Right lung (tissue), 10 donors: Measurements from ENCODE around the gene NBEAL1. TPM values are rescaled to one million over a fixed set of nuclear protein-coding genes. Genes with fewer than 3 reads are reported as not detected.
A peak's percentile ranks its signal among the peaks of the same experiment; 100 is the strongest.
"Not testable (repeated sequence)": the region's sequence is repeated elsewhere in the genome, so short reads cannot be mapped to it uniquely, and the experiment has no call there.

Source experiments
- DNase-seq, 2 donors: peaks; one replicate each; pipeline ENCODE4 v3.0.0-alpha.2; 2013
- long read RNA-seq, 8 donors: transcript quantifications; one replicate each; lab custom pipeline, GENCODE V29; 2026
- polyA plus RNA-seq, 5 donors: library from polyadenylated mRNA; unstranded; fragments of 120-200 nt; gene quantifications; one replicate each; pipeline versions ENCODE4 v1.2.1 to v1.2.3, GENCODE V29; 2013; ENCODE audit warnings: inconsistent platforms in 1 of 5, low replicate concordance in 1 of 5; ENCODE audit not compliant: insufficient read length in 5 of 5, insufficient read depth in 1 of 5

The NBEAL1 gene
- 10 to 100 TPM in 4 of 5 donors, 1 to 10 TPM in 1; 6.2 to 18.1 (median 15.5) TPM for polyA plus RNA-seq
- long read RNA-seq, donor 1, partial matches to known transcripts, result 8 of 8 reads
- long read RNA-seq, donor 1, other reads (novel, unspliced or antisense), result 0 of 8 reads
- long read RNA-seq, donor 2, result 0 reads
- long read RNA-seq, donor 3, result 0 reads
- long read RNA-seq, donor 4, result 0 reads
- long read RNA-seq, donor 5, result 0 reads
- long read RNA-seq, donor 6, result 0 reads
- long read RNA-seq, donor 7, result 0 reads
- long read RNA-seq, donor 8, partial matches to known transcripts, result 0 of 1 reads
- long read RNA-seq, donor 8, other reads (novel, unspliced or antisense), result 0 of 1 reads

GRCh38 chr2:203014456-203015199 is at the start of gene NBEAL1:
TSS of gene NBEAL1 (plus strand) at chr2:203014875. CDS start at chr2:203016385, 1,510 bp downstream.
- peak; percentile 99 for DNase-seq

DNA sequence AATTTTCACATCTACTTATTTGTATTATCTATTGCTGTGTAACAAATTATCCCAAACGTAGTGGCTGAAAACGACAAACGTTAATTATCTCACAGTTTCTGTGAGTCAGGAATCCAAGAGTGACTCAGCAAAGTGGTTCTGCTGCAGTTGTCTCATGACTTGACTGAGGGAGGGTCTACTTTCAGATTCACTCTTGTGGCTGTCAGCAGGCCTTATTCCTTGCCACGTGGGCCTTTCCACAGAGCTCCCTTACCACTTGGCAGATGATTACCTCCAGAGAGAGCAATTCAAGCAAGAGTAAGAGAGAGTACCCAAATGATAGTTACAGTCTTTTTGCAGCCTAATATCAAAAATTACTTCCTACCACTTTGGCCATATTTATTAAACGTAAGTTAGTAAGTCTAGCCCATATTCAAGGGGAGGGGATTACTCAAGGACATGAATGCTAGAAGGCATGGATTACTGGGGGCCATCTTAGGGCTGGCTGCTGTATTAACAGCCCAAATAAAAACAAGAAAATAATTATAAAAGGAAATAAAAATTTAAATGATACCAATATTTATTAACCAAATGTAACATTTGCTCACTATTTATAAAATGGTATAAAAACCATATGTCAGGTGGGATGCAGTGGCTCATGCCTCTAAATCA is 48.7 kb upstream of the NBEAL1 start:
- no peak for DNase-seq

DNA sequence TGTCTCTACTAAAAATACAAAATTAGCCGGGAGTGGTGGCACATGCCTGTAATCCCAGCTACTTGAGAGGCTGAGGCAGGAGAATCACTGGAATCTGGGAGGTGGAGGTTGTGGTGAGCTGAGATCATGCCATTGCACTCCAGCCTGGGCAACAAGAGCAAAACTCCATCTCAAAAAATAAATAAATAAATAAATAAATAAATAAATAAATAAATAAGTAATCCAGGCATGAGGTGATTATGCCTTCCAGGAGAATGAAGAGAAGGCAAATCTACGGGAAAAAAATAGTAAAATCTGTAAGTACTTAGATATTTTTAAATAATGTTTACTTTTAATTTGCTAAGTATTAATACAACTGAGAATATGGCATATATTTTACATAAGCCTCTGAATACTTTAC is 45.3 kb upstream of the NBEAL1 start:
- not testable (repeated sequence) for DNase-seq

DNA sequence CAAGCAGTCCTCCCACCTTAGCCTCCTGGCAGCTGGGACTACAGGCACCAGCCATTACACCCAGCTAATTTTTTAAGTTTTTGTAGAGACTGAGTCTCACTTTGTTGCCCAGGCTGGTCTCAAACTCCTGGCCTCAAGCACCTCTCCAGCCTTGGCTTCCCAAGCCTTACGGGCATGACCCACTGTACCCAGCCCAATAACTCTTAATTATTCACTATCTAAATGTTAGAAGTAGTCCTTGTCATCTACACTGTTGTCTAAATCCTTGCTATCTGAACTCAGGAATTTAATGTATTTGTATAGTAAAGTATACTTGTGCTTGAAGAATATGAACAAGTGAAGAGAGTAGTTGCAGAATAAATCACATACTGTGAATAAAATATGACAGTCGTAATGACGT is 37.9 kb upstream of the NBEAL1 start:
- no peak for DNase-seq

- no peak for DNase-seq
These were observed 31.7 kb upstream of the NBEAL1 start for GRCh38 chr2:202982779-202983491.

DNA sequence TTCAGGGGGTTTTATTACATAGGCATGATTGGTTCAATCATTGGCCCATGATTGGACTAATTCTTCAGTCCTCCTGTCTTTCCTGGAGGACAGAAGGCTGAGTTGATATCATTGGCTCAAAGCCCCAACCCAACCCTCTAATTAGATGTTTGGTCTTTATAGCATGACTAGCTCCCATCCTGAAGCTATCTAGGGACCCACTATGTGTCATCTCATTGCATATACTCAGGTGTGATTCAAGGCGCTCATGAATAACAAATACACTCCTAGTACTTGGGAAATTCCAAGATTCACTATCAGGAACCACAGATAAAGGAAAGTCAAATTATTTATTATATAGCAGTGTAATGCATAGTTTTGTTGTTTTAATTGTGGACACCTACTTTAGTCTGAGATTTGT is 24.9 kb upstream of the NBEAL1 start:
- no peak for DNase-seq

GRCh38 chr2:202990501-202990900 is 24.2 kb upstream of the NBEAL1 start:
- no peak for DNase-seq

- not testable (repeated sequence) for DNase-seq
These were observed 17.6 kb upstream of the NBEAL1 start for GRCh38 chr2:202997113-202997512.

- DNase-seq, result no peak
These were observed 12.4 kb upstream of the NBEAL1 start for GRCh38 chr2:203002054-203002821.

DNA sequence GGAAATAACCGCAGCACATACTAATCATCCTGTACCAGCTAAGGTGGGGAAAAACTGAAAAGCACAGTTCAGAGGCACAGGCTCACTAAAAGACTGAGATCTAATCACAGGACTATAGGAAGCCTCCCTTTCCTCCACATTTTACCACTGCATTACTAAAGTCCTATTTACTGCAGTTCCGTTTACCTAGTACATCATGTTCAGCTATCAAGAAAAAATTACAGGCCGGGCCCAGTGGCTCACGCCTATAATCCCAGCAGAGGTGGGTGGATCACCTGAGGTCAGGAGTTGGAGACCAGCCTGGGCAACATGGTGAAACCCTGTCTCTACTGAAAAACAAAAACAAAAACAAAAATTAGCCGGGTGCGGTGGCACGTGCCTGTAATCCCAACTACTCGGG is 11.0 kb upstream of the NBEAL1 start:
- no peak for DNase-seq

DNA sequence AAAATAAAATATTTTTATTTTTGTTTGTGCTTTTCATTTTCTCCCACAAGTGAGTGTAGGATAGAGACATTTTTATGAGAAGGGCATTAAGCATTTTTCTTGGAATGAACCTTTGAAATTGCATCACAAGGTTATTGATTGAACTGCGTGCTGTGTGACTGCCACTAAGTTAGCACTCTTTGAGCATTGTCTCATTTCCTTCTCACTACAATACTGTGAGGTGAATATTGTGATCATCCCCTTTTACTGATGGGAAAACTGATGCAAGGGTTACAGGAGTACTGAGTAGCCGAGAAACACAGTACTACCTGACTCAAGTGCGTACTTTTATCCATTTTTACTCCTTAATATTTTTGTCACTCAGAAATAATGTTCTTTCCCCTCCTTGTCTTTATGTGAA is 2.0 kb downstream of the NBEAL1 start:
- no peak for DNase-seq

- peak in 1 of 2 donors; percentile 37 for DNase-seq
These were observed 3.5 kb downstream of the NBEAL1 start for GRCh38 chr2:203018181-203018580.

DNA sequence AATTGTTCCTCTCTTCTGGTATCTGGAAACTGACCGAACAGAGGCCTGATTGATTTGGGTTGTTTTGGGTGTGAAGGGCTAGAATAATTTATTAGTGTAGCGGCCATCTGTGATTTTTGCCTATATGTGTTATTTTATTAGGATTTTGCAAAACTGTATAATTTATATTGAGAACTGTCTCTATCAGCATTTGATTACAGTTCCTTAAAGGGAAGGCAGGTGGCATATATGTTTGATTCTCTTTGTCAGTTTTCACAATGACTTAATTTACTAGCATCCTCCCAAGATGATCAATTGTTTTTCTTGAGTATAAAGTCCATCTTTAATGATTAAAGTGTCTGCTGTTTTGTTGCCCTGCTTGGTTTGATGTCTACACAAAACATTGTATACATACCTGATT is 4.5 kb downstream of the NBEAL1 start:
- DNase-seq, result no peak

- no peak for DNase-seq
These were observed 7.3 kb downstream of the NBEAL1 start for GRCh38 chr2:203021991-203022390.

- no peak for DNase-seq
These were observed 8.1 kb downstream of the NBEAL1 start for GRCh38 chr2:203022751-203023150.

DNA sequence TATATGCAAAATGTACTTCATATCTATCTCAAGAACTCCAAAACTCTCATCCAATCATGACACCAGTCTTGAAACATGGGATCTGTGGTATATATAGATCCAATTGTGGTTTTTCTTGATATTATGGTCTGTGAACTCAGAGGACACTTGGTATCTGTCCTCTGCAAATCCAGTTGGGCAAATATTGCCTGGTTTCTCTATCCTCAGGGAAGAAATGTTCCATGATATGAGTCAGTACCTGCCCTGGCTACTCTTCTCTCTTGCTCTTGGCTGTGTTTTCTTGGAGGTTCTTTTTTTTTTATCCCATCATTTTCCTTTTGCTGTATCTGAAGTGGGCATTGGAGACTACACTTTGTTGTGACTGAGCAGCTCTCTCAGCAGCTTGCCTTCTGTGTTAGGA is 10.9 kb downstream of the NBEAL1 start:
- no peak for DNase-seq

DNA sequence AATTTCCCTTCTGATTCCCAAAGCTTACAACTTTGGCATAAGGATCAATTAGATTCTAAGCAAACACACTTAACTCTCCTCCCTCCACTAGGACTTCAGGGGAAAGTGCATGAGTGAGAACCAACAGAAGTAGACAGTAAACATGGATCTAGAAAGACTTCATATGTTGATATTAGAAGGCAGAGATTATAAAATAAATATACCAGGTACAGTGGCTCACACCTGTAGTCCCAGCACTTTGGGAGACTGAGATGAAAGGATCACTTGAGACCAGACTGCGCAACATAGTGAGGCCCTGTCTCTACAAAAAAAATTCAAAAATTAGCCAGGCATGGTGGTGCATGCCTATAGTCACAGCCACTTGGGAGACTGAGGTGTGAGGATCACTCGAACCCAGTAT is 15.9 kb downstream of the NBEAL1 start:
- DNase-seq, result no peak

DNA sequence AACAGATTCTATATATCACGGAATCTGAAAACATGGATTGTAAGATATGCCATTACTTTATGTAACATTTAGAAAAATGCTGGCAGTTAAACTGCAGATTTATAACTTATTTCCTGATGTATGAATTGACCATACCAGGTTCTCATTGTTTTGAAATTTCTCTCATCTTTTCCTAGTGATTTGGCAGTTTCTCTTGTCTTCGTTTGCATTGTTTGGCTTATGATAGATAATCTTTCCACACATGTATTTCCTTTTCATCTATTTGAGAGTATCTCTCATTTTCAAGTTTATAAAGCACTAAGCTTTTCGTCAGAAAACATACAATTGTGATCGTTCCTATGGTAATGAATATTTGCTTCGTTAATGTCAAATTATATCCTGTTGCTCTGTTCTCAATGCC is 16.3 kb downstream of the NBEAL1 start:
- no peak for DNase-seq

- no peak for DNase-seq
These were observed 18.7 kb downstream of the NBEAL1 start for GRCh38 chr2:203033395-203033794.

DNA sequence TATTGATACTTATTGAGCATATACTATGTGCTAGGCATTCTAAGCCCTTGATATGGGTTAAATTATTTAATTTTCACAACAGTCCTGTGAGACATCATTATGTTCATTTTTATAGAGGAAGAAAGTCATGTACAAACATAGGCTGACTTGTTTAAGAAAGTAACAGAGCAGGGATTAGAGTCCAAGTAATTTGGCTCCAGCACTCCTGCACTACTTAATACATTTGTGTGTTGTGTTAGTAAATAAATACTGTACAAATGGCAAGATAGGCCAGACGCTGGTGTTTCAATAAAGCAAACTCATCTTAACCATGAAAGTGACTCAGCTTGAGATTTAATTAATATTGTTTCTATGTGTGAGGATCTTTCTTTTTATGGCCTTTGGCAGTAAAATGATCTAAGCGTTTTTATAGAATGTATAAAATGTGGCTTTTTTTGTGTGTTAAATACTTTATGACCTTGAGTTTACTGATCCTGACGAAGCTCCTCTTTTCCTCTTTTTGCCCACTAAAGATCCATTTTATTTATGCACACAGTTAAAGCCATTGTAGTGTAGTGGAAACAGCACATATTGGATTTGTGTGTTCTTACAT is 21.3 kb downstream of the NBEAL1 start:
- no peak for DNase-seq

DNA sequence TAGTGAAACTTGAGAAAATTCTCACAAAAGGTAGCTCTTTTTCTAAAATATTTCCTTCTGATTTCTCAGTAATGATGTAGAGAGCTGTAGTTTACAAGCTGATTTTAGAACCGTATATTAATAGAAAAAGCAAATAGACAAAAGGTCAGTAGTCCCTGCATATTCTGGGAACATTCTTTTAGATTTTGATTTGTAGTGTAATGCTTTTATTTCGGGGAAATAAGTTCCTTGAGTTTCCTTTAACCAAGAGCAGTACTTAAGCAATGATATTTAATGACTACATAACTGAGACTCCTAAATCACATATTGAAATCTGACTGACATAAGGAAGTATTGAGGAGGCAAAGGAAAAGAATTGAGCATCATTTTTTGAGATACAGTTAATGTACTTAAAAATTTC is 22.4 kb downstream of the NBEAL1 start:
- DNase-seq, result no peak
